CD1c-positive myeloid dendritic cell (primary cell): Measurements from ENCODE around the gene MCMBP.
"Not testable (repeated sequence)": the region's sequence is repeated elsewhere in the genome, so short reads cannot be mapped to it uniquely, and the experiment has no call there.

Source experiments
- DNase-seq: peaks from one replicate; pipeline ENCODE4 v3.0.0-alpha.2; 2016; ENCODE audit errors: extremely low spot score

Gene MCMBP, protein sequence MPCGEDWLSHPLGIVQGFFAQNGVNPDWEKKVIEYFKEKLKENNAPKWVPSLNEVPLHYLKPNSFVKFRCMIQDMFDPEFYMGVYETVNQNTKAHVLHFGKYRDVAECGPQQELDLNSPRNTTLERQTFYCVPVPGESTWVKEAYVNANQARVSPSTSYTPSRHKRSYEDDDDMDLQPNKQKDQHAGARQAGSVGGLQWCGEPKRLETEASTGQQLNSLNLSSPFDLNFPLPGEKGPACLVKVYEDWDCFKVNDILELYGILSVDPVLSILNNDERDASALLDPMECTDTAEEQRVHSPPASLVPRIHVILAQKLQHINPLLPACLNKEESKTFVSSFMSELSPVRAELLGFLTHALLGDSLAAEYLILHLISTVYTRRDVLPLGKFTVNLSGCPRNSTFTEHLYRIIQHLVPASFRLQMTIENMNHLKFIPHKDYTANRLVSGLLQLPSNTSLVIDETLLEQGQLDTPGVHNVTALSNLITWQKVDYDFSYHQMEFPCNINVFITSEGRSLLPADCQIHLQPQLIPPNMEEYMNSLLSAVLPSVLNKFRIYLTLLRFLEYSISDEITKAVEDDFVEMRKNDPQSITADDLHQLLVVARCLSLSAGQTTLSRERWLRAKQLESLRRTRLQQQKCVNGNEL

DNA sequence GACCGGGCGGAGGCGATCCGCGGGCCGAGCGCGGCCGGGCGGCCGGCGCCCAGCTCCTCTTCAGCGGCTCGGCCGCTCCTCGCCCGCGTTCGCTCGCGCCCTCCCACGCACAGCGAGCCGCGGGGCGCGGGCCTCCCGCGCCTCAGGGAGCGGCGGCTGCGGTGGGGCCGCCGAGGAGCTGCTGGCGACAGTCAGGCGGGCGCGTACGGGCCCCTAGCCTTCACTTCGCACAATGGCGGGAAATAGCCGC, at the start of gene MCMBP:
Gene MCMBP, minus strand, starts transcription at position 234 of the 250 bp plus-strand sequence. CDS start 259 bp downstream, outside the sequence.
- no peak for DNase-seq

DNA sequence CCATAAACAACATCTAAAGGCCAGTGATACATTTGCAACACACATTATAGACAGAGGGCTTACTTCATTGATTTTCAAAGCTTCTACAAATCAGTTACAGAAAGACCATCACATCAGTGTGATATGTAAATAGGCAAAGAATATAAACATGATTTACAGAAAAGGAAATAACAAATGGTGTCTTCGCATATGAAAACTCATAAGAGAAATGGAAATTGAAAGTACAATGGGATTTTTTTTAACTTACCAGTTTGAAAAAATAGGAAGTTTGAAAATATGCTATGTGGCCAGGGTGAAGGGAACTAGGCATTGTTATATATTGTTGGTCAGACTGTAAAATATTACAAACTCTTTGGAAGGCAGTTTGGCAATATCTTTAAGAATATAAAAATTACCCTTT, 47.2 kb upstream of the MCMBP start:
- DNase-seq = peak; percentile 19

DNA sequence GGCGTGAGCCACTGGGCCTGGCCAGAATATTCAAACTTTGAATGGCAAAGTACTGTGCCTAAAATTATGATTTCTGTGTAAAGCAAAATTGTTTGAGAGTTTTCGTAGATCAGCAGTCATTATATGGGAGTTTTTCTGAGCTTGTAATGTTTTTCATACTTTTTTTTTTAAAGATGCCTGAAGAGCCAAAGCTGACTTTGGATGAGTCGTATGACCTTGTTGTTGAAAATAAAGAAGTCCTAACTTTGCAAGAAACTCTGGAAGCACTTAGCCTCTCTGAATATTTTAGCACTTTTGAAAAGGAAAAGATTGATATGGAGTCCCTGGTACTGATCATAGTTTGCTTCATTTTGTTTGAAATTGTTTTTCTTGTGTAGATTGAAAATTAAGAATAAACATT, 46.6 kb upstream of the MCMBP start:
- DNase-seq = no peak

DNA sequence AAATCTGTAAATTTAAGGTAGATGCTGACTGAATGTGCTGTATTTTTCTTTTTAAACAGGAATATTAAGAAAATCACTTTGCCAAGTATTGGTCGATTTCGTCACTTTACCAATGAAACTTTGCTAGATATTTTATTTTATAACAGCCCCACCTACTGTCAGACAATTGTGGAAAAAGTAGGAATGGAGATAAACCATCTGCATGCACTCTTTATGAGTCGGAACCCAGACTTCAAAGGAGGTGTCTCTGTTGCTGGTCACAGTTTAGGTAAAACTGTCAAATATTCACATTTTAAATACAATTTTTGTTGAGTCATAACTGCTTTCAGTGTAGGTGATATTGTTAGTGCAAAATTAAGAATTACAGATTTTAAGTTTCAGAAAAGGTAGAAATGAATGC, 45.1 kb upstream of the MCMBP start:
- DNase-seq = no peak

DNA sequence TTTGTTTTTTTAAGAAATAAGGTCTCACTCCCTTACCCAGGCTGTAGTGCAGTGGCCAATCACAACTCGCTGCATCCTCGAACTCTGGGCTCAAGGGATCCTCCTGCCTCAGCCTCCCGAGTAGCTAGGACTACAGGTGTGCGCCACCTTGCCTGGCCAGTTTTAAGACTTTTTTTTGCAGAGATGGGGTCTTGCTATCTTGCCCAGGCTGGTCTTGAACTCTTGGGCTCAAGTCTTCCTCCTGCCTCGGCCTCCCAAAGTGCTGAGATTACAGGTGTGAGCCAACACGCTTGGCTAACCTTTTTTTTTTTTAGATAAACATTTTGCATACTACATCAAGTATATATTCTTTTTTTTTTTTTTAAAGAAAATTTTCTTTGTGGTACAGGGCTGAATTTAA, 38.0 kb upstream of the MCMBP start:
- DNase-seq = no peak

DNA sequence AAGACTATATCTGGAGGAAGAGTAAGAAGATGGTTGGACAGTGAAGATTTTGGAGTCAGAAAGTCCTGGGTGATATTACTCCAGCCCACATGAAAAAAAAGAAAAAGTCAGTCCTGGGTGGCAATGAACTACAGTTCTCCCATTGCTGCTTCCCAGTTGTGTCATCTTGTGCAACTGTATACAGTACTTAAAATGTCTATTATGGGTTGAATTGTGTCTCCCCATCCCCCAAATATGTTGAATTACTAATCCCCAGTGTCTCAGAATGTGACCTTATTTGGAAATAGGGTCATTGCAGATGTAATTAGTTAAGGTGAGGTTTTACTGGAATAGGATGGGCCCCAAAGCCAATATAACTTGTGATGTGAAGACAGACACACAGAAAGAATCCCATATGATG, 35.5 kb upstream of the MCMBP start:
- DNase-seq = no peak

DNA sequence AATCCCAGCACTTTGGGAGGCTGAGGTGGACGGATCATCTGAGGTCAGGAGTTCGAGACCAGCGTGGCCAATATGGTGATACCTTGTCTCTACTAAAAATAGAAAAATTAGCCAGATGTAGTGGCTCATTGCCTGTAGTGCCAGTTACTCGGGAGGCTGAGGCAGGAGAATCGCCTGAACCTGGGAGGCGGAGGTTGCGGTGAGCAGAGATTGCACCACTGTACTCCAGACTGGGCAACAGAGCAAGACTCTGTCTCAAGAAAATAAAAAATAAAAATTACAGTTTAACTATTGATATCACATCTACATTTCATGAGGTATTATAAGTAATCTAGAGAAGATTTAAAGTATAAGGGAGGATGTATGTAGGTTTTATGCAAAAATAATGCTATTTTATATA, 35.1 kb upstream of the MCMBP start:
- DNase-seq = not testable (repeated sequence)

DNA sequence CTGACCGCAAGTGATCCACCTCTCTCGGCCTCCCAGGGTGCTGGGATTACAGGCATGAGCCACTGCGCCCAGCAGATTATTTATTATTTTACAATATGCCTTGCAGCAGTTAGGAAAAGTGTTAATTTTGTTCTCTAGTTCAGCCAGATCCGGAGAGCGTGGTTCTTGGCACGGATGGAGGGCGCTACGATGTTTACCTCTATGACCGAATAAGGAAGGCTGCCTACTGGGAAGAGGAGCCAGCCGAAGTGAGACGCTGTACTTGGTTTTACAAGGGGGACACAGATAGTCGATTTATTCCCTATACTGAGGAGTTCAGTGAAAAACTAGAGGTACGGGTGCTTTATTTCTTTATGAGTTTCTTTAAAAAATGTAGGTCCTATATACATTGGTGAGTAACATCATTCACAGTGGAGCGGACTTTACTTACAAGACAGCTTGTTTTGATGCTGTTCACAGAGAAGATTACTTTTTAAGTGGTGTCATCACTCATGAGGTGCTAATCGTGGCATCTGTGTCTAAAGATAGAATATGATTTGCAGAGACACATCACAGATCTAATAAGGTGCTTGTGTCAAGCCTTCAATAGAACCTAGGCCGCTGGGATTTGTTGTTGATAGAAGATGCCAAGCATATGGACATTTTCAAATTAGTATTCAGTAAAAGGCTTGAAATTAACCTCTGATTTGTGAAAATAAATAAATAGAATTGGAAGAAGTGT, 31.5 kb upstream of the MCMBP start:
- DNase-seq = no peak

DNA sequence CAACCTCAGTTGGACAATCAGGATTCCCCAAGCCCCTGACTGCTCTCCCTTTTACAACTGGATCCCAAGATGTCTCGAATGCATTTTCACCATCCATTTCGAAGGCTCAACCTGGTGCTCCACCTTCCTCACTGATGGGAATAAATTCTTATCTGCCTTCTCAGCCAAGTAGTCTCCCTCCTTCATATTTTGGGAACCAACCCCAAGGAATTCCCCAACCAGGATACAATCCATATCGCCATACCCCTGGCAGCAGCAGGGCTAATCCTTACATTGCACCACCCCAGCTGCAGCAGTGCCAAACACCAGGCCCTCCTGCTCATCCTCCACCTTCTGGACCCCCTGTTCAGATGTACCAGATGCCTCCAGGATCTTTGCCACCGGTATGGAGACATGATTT, 25.9 kb upstream of the MCMBP start:
- DNase-seq = no peak

DNA sequence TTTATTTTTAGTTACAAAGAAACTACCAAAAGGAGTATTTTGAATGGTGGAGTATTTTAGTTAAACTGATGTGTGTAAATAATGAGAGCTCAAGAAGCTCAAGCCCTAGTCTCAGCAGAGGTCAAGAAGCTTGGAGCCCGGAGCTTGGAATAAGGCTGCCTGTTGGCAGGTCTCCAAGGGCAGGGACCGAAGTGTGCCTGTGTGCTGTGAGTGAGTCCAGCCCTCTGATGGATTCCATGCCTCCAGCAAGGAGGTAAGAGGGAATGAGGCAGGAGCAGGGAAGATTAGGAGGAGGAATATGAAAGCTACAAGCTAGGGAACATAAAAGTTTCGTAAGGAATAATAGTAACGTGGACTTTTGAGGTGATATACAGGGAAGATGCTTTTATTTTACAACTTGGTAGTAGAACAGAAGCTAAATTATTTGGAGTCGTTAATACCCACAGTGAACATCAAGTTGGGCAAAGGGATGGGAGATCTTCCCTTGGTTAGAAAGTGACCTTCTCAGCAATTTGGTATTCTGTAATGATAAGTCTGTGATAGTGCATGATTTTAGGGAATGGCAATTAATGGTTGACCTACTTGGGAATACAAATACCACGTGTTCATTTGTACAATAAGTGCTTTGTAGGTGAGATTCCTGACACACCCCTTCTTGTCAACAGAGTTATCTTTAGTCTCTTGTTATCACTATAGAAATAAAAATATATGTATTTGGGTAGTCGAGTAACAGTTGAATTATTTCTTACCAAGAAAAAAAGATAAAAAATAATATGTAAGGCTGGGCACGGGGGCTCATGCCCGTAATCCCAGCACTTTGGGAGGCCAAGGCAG, 24.5 kb upstream of the MCMBP start:
- no peak for DNase-seq

DNA sequence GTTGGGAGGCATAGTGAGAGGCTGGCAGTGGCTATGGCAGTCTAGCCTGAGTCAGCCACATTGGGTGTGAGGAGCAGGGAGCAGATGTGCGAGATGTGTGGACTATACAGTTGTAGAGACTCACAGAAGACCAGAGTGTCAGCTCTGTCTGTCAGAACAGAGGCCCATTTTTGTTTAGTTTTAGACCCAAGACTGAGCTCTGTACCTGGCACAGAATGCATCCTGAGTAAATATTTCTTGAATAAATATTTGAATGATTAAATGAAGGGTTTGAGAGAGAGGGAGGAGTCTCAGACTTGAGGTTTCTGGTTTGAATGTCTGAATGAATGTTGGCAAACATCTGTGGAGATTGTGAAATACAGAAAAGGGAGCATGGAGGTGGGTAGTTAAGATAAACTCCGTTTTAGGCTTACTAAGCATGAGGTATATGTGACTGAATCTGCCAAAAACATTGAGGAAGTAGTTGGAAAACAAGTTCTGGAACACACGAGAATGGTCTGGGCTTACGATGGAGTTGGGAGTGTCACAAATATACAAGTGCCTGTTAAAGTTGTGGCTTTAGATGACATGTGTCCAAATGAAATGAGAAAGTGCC, 23.5 kb upstream of the MCMBP start:
- peak; percentile 38 for DNase-seq

DNA sequence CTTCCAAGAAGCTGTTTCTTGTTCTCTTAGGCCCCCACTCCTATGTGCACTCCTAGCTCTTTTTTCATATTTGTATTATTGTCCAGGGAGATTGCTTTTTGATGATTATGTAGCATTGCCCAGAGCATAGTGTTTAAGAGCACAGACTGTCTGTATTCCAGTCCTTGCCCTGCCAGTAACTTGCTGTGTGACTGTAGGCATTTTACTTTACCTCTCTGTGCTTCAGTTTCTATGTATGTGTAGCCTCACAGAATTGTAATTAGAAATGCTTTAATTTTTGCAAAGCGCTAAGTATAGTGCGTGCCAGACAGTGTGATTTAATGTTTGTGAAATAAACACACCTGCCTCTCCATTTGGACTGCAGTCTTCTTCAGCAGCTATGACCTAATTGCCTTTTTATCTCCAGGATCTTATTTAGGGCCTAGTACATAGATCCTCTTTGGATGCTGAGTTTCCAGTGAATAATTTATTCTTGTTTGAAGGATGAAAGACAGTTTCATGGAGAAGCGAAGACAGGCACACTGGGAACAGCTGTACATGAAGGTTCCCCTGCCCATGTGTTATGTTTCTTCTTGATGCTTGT, 21.3 kb upstream of the MCMBP start:
- no peak for DNase-seq

DNA sequence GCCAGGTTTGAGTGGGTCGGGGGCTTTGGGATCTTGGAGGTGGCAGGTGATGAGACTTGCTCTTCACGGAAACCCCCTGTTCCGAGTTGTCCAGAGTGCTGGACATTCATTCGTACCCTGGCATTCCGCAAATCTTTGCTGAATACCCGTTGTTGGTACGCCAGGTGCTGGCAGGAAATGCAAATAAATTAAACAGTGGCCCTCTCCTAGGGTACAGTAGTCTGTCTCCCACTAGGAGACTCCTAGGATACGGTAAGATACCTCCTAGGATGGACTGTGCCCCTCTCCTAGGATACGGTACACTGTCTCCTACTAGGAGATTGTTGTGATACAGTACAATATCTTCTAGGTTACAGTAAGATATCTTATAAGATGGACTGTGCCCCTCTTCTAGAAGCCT, 20.4 kb upstream of the MCMBP start:
- no peak for DNase-seq

DNA sequence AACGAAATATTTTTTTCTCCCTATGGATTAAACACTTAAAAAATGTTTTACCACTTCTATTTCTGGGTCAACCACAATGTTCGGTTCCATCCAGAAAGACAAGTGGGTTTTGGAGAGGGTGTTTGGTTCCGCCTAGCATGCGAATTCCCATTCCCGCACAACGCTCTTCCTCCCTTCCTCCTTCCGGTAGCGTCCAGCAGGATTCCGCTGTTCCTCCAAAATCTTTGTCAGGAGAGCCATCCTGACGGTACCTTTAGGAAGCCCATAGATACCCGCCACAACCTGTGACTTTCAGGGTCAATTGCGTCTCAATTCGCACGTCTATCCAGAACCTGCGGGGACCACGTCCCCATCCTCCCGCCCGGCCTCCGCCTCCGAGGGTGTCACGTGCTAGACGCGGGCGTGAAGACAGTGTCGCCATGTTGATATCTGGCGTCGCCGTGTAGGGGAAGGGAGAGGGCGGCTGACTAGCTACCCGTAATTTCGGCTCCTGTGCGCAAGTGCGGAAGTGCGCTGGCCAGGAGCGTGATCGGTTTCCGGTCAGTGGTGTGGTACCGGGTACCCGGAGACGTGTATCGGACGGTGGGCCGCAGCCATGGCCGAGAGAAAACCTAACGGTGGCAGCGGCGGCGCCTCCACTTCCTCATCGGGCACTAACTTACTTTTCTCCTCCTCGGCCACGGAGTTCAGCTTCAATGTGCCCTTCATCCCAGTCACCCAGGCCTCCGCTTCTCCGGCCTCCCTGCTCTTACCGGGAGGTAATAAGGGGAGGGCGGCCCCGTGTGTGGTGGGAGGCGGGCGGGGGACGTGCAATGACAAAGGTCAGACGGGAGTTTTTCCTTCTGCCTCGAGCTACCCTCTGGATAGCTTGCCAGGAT, 19.8 kb upstream of the MCMBP start, which contains the start of gene SEC23IP:
Gene SEC23IP, plus strand, starts transcription at position 543 of the 878 bp plus-strand sequence. Its CDS starts 53 bp downstream, at position 596.
- peak; percentile 96 for DNase-seq

DNA sequence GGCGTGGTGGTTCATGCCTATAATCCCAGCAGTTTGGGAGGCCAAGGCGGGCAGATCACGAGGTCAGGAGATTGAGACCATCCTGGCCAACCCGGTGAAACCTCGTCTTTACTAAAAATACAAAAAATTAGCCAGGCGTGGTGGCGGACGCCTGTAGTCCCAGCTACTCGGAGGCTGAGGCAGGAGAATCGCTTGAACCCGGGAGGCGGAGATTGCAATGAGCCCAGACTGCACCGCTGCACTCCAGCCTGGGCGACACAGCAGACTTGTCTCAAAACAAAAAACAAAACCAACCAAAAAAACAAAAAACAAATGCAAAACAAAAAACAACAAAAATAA, 19.2 kb upstream of the MCMBP start:
- not testable (repeated sequence) for DNase-seq

DNA sequence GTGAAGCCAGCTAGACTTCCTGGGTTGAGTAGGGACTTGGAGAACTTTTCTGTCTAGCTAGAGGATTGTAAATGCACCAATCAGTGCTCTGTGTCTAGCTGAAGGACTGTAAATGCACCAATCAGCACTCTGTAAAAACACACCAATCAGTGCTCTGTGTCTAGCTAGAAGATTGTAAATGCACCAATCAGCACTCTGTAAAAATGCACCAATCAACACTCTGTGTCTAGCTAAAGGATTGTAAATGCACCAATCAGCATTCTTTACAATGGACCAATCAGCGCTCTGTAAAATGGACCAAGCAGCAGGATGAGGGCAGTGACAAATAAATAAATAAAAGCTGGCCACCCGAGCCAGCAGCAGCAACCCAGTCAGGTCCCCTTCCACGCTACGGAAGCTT, 17.7 kb upstream of the MCMBP start:
- not testable (repeated sequence) for DNase-seq

DNA sequence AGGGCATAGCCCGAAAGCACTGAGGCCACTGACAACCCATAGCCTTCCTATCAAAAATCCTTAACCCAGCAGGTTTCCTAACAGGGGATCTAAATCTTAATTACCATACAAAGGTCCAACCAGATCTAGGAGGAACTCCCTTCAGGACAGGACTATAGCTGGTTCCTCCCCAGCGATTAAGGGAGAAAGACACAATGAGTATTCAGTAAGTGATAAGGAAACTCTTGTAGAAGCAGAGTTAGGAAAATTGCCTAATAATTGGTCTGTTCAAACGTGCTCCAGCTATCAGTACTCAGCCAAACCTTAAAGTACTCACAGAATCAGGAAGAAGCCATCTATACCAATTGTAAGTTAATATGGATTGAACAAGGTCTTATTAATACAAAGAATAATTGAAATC, 16.6 kb upstream of the MCMBP start:
- DNase-seq = not testable (repeated sequence)

DNA sequence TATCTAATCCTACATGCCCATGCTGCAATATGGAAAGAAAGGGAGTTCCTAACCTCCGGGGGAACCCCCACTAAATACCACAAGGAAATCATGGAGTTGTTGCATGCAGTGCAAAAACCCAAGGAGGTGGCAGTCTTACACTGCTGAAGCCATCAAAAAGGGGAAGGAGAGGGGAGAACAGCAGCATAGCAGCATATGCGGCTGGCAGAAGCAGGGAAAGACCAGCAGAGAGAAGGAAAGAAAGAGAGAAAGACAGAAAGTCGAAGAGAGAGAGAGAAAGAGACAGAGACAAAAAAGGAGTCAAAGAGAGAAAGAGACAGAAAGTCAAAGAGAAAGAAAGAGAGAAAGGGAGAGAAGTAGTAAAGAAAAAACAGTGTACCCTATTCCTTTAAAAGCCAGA, 16.1 kb upstream of the MCMBP start:
- DNase-seq = not testable (repeated sequence)

DNA sequence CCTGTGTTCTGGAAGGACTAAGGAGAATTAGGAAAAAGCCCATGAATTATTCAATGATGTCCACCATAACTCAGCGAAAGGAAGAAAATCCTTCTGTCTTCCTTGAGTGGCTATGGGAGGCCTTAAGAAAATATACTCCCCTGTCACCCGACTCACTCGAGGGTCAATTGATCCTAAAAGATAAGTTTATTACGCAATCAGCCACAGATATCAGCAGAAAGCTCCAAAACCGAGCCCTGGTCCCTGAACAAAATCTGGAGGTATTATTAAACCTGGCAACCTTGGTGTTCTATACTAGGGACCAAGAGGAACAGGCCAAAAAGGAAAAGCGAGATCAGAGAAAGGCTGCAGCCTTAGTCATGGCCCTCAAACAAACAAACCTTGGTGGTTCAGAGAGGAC, 13.4 kb upstream of the MCMBP start:
- not testable (repeated sequence) for DNase-seq

DNA sequence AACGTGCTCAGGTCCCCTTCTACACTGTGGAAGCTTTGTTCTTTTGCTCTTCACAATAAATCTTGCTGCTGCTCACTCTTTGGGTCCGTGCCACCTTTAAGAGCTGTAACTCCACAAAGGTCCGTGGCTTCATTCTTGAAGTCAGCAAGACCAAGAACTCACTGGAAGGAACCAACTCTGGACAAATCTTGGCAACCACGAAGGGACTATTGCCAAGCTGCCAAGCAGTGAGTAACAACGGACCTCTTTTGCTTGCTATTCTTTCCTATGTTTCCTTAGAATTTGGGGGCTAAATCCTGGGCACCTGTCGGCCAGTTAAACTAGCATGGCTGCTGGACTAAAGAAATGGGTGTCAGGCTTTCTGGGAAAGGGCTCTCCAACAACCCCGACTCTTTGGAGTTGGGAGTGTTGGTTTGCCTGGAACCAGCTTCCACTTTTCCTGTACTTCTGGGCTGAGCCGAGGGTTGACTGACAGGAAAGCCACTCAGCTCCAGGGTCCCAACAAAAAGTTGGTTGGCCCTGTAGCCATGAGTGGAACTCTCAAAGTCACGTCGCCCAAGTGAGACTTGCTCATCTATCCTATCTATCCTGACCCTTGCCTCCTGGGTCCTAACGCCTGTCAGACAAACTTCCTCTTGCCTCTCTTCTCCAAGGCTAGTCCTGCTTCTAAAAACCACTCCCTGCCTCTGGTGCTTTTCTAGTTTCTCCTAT, 11.4 kb upstream of the MCMBP start:
- not testable (repeated sequence) for DNase-seq
